Activated CD8-positive, alpha-beta T cell treated with anti-CD3 and anti-CD28 coated beads for 36 hours (primary cell): ENCODE results near the gene MPV17. TPM values are rescaled to one million over a fixed set of nuclear protein-coding genes. Genes with fewer than 3 reads are reported as not detected.
"Not testable (repeated sequence)": the region's sequence is repeated elsewhere in the genome, so short reads cannot be mapped to it uniquely, and the experiment has no call there.

ENCODE experiments used
- ATAC-seq: fragments of 200-7000 bp; cut with Tn5 transposase; one replicate; pipeline ENCODE4 v1.10.0; 2021; ENCODE audit warnings: mild to moderate bottlenecking, moderate library complexity
- CTCF ChIA-PET: fragments of 350-600 bp; sonication (Branson Sonifier 250); formaldehyde crosslinking; loops from one replicate; lab custom pipeline; 2021; ENCODE audit warnings: antibody characterized with exemption; lab: Charles Lee
- POLR2A ChIA-PET: fragments of 350-600 bp; sonication (Branson Sonifier 250); formaldehyde crosslinking; loops from one replicate; lab custom pipeline; 2021; ENCODE audit warnings: antibody characterized with exemption; lab: Charles Lee
- DNase-seq: peaks from one replicate; pipeline ENCODE4 v3.0.0-alpha.2; 2020
- H3K27ac Mint-ChIP-seq: one replicate; pipeline ENCODE4 v1.8.0; 2021; ENCODE audit warnings: mild to moderate bottlenecking, mixed read lengths
- H3K27me3 Mint-ChIP-seq: one replicate; pipeline ENCODE4 v1.8.0; 2021; ENCODE audit warnings: mixed read lengths
- H3K36me3 Mint-ChIP-seq: one replicate; pipeline ENCODE4 v1.8.0; 2021; ENCODE audit warnings: low read depth, mixed read lengths
- H3K4me1 Mint-ChIP-seq: one replicate; pipeline ENCODE4 v1.8.0; 2021; ENCODE audit warnings: low read depth, mixed read lengths
- H3K4me3 Mint-ChIP-seq: one replicate; pipeline ENCODE4 v1.8.0; 2021; ENCODE audit warnings: mild to moderate bottlenecking, moderate library complexity, mixed read lengths
- H3K9me3 Mint-ChIP-seq: one replicate; pipeline ENCODE4 v1.8.0; 2021; ENCODE audit warnings: mixed read lengths
- intact Hi-C: fragments of 100-400 bp; cut with micrococcal nuclease; formaldehyde crosslinking; loops from one replicate; pipeline ENCODE4 v1.10.0; 2022
- total RNA-seq, 2 experiments: library from RNA; stranded (reverse); gene quantifications; one replicate each; pipeline ENCODE4 v1.2.3, GENCODE V29; 2021
- TF ChIP-seq, protein P1 (sequence below): fragments of 200-600 bp; IDR thresholded peaks from one replicate; pipeline ENCODE4 v1.8.0; 2022; ENCODE audit warnings: antibody characterized with exemption, mild to moderate bottlenecking

MPV17 gene
- total RNA-seq, 2 experiments from 2014 or later: 72.3 to 85.1 TPM

DNA sequence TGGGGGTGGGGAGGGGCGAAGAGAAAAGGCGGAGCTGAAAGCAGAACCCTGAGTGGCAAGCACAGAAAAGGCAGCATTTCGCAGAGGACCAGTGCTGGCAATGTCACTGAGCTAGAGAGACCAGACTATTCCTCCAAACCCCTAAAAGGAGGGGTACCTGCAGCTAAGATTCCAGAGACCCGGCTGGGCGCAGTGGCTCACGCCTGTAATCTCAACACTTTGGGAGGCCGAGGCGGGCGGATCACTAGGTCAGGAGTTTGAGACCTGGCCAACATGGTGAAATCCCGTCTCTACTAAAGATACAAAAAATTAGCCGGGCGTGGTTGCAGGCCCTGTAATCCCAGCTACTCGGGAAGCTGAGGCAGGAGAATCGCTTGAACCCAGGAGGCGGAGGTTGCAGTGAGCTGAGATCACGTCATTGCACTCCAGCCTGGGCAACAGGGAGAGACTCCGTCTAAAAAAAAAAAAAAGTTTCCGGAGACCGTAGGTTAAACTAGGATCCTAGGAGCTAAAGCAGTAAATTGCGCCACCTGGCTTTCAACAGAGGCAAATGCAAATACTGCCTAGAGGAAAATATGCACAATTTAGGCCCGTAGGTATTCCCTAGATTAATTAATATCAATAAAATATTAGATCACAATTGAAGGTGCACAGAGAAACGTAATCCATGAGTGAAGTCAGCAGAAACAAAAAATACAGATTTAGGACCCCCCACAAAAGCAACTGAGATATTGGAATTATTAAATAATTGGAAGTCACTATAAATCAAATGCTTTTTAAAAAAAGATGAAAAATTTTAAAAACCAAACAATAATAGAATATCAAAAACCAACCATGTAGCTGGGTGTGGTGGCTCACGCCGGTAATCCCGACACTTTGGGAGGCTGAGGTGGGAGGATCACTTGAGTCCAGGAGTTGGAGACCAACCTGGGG, 19.5 kb downstream of the MPV17 start:
- peak; percentile 59 for DNase-seq
- no peaks in the 10 kb centered on the region for H3K9me3 Mint-ChIP-seq

DNA sequence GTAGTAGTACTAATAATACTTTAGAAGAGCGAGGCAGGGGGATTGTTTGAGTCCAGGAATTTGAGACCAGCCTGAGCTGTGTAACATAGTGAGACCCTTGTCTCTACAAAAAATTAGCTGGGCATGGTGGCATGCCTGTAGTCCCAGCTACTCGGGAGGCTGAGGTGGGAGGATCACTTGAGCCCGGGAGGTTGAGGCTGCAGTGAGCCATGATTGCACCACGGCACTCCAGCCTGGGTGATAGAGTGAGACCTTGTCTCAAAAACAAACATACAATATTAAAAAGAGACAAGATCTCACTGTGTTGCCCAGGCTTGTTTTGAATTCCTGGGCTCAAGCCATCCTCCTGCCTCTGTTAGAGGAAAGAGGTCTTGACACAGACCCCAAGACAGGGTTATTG, 22.3 kb downstream of the MPV17 start:
- DNase-seq, H3K4me3 Mint-ChIP-seq, H3K27ac Mint-ChIP-seq, POLR2A ChIA-PET, H3K9me3 Mint-ChIP-seq, intact Hi-C loops, ATAC-seq, H3K36me3 Mint-ChIP-seq, H3K4me1 Mint-ChIP-seq: not testable (repeated sequence)
- CTCF ChIA-PET: interaction anchor here (0.7 to 6.7 kb wide), 6 partner anchors 19 to 455 kb away, joined by 3 to 100 read pairs (median 4); partner anchors contain the start of genes SLC30A3 and TRIM54
- peaks cover 21% of the 10 kb centered on the region for H3K27me3 Mint-ChIP-seq

More for the DNA sequence above, 19.5 kb downstream of the MPV17 start:
- ChIA-PET POLR2A (interaction anchor here (0.6 to 0.8 kb wide), 3 partner anchors 39 to 333 kb away, joined by 3 to 6 read pairs (median 3); no protein-coding TSS in a partner anchor), CTCF (interaction anchor here (0.7 to 6.7 kb wide), 63 partner anchors 8 to 457 kb away, joined by 3 to 100 read pairs (median 5); partner anchors contain the start of genes DNAJC5G, EIF2B4, GTF3C2 and MPV17)
- H3K36me3 Mint-ChIP-seq: peaks cover under 1% of the 10 kb centered on the region
- TF ChIP-seq, protein P1, sequence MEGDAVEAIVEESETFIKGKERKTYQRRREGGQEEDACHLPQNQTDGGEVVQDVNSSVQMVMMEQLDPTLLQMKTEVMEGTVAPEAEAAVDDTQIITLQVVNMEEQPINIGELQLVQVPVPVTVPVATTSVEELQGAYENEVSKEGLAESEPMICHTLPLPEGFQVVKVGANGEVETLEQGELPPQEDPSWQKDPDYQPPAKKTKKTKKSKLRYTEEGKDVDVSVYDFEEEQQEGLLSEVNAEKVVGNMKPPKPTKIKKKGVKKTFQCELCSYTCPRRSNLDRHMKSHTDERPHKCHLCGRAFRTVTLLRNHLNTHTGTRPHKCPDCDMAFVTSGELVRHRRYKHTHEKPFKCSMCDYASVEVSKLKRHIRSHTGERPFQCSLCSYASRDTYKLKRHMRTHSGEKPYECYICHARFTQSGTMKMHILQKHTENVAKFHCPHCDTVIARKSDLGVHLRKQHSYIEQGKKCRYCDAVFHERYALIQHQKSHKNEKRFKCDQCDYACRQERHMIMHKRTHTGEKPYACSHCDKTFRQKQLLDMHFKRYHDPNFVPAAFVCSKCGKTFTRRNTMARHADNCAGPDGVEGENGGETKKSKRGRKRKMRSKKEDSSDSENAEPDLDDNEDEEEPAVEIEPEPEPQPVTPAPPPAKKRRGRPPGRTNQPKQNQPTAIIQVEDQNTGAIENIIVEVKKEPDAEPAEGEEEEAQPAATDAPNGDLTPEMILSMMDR: peak; percentile 88
- intact Hi-C loops: no loop called here
- peaks cover 3% of the 10 kb centered on the region for H3K4me1 Mint-ChIP-seq
- no peak overlapping the region for H3K27ac Mint-ChIP-seq
- peak overlapping the region; percentile 61 for H3K4me3 Mint-ChIP-seq
- peak; percentile 80 for ATAC-seq
- H3K27me3 Mint-ChIP-seq: peaks cover 18% of the 10 kb centered on the region

DNA sequence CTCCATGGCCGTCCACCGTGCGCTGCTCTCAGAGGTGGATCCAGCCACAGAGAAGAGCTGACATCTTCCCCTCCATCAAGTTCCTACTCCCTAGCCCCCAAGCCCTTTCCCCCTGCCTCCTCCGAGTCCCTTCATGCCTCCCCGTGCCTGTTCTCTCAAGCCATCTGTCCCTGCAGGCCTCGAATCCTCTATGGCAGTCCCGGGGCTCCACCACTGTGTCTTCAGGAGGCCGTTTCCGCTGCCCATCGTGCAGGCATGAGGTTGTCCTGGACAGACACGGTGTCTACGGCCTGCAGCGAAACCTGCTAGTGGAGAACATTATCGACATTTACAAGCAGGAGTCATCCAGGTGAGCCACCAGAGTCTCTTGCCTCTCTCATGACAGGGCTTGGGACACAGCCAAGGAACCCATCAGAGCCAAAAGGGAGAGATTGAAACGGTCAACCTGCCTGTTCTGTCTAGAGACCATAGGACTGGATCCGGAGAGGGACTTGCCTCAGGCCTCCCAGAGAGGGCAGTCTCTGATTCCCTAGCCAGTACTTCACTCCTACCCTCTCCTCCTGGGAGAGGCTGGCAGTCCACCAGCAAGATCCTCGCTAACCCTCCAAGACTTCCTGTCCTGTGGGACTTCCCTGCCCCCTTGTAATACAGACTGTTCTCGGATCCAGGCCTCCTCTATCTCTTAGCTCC, 24.4 kb downstream of the MPV17 start:
- TF ChIP-seq, protein P1: no peak
- Mint-ChIP-seq H3K4me1 (peaks cover 3% of the 10 kb centered on the region), H3K27me3 (peaks cover 8% of the 10 kb centered on the region), H3K9me3 (no peaks in the 10 kb centered on the region), H3K4me3 (no peak overlapping the region), H3K27ac (no peak overlapping the region), H3K36me3 (no peaks in the 10 kb centered on the region)
- ATAC-seq (no peak), DNase-seq (no peak)
- intact Hi-C loops: no loop called here
- POLR2A ChIA-PET: no interaction called here
- CTCF ChIA-PET: interaction anchor here (1.6 to 2.4 kb wide), 2 partner anchors 19 to 453 kb away, joined by 4 to 14 read pairs; no protein-coding TSS in a partner anchor

GRCh38 chr2:27297195-27297594, 25.7 kb downstream of the MPV17 start:
- Mint-ChIP-seq H3K4me1 (no peaks in the 10 kb centered on the region), H3K27me3 (peaks cover 12% of the 10 kb centered on the region), H3K4me3 (no peak overlapping the region), H3K27ac (no peak overlapping the region), H3K9me3 (no peaks in the 10 kb centered on the region), H3K36me3 (no peaks in the 10 kb centered on the region)
- TF ChIP-seq, protein P1: no peak
- ChIA-PET CTCF (interaction anchor here (2.4 kb wide), 1 partner anchor 17 kb away, joined by 14 read pairs; no protein-coding TSS in a partner anchor), POLR2A (no interaction called here)
- DNase-seq (no peak), ATAC-seq (no peak)
- intact Hi-C loops: no loop called here

- DNase-seq (no peak), ATAC-seq (no peak)
- Mint-ChIP-seq H3K9me3 (no peaks in the 10 kb centered on the region), H3K4me3 (no peak overlapping the region), H3K36me3 (no peaks in the 10 kb centered on the region), H3K4me1 (no peaks in the 10 kb centered on the region), H3K27ac (no peak overlapping the region), H3K27me3 (peaks cover 17% of the 10 kb centered on the region)
- intact Hi-C loops: no loop called here
- TF ChIP-seq, protein P1: no peak
- ChIA-PET CTCF (interaction anchor here (2.4 kb wide), 1 partner anchor 17 kb away, joined by 14 read pairs; no protein-coding TSS in a partner anchor), POLR2A (no interaction called here)
These were observed 26.4 kb downstream of the MPV17 start for GRCh38 chr2:27296481-27296880.
